Activated T-cell treated with anti-CD3 and anti-CD28 coated beads, Interleukin-2, amount 50 U/mL, for 4 hours (primary cell): ENCODE measurements around the gene CRTAC1. TPM values are rescaled to one million over a fixed set of nuclear protein-coding genes. Genes with fewer than 3 reads are reported as not detected.
A peak's percentile ranks its signal among the peaks of the same experiment; 100 is the strongest.

ENCODE experiments used
- ATAC-seq, 2 donors: fragments of 200-7000 bp; cut with Tn5 transposase; one replicate each; pipeline ENCODE4 v1.10.0; 2021
- DNase-seq: peaks from one replicate; pipeline ENCODE4 v3.0.0-alpha.2; 2020
- H3K27me3 Mint-ChIP-seq: one replicate; pipeline ENCODE4 v1.8.0; 2021; ENCODE audit warnings: low read depth, mixed read lengths
- H3K36me3 Mint-ChIP-seq: one replicate; pipeline ENCODE4 v1.8.0; 2022; ENCODE audit warnings: mixed read lengths; ENCODE audit not compliant: insufficient read depth
- H3K4me1 Mint-ChIP-seq: one replicate; pipeline ENCODE4 v1.8.0; 2021; ENCODE audit warnings: low read depth, mixed read lengths
- H3K4me3 Mint-ChIP-seq: one replicate; pipeline ENCODE4 v1.8.0; 2021; ENCODE audit warnings: mild to moderate bottlenecking, moderate library complexity, mixed read lengths
- H3K9me3 Mint-ChIP-seq: one replicate; pipeline ENCODE4 v1.8.0; 2021; ENCODE audit warnings: mixed read lengths
- total RNA-seq, 3 donors: library from RNA; stranded (reverse); gene quantifications; one replicate each; pipeline ENCODE4 v1.2.1, GENCODE V29; 2021

Gene CRTAC1
- total RNA-seq, 3 donors from 2014 or later: not detected

DNA sequence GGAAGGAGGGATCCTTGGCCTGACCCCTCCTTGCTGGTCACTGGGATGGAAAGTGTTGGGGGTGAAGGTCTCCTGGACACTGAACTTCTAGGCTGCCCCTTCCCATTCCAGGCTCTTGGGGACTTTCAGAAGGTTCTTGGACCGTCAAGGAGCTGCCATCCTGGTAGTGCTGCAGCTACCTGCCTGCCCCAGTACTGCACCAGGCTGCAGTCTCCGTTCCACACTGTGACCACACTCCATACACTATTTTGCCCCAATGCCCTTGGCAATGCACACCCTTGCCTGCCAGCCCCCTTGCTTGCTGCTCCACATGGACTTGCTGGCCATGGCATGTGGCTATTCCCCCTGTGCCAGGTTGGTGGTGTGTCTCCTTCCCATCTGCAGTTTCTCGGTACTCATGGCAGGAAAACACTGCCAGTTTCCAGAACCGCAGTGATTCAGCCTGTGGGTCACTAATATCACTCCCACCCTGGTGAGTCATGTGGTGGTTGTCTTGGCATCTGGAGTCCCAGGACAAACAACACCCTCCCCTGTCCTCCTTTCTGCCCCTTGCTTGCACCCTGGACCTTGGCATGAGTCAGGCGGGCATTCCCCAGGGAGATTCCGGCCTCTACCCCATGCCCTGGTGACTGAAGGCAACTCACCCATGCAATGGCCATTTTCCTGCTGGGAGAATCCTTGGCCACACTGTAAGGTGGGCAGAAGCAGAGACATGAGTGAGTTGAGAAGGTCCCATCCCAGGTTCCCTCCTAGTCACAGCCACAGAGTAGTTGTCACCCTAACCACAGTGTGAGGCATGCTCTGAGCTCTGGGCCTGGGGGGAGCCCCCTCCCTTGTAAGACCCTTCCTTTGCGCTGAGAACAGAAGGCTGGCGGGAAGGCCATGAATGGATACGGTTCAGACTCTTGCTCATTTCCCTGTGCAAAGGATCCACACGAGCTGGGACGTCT is 148.0 kb downstream of the CRTAC1 start:
- no peaks in the 10 kb centered on the region for H3K36me3 Mint-ChIP-seq
- peaks cover 2% of the 10 kb centered on the region for H3K4me1 Mint-ChIP-seq
- no peaks in the 10 kb centered on the region for H3K27me3 Mint-ChIP-seq
- H3K4me3 Mint-ChIP-seq: no peak overlapping the region
- no peaks in the 10 kb centered on the region for H3K9me3 Mint-ChIP-seq
- no peak for DNase-seq
- ATAC-seq: peak; percentile 18 to 43

DNA sequence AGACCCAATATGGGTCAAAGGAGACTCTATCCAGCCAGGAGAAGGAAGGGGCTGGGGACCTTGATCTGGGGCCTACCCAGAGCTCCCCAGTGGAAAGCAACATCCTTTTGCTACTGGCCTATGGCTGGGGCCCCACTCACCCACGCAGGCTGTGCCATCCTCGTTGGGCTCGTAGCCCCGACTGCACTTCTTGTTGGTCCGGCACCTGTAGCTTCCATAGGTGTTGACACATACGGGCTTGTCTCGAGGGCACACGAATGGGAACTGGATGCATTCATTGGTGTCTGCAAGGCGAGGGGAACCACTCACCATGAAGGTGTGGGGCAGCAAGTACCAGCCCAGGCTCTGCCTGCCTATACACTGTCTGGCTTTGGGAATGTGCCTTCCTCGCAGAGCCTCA is 150.3 kb downstream of the CRTAC1 start:
- Mint-ChIP-seq H3K4me3 (no peak overlapping the region), H3K36me3 (no peaks in the 10 kb centered on the region), H3K27me3 (no peaks in the 10 kb centered on the region), H3K9me3 (no peaks in the 10 kb centered on the region), H3K4me1 (peaks cover 2% of the 10 kb centered on the region)
- DNase-seq: no peak
- ATAC-seq: no peak

DNA sequence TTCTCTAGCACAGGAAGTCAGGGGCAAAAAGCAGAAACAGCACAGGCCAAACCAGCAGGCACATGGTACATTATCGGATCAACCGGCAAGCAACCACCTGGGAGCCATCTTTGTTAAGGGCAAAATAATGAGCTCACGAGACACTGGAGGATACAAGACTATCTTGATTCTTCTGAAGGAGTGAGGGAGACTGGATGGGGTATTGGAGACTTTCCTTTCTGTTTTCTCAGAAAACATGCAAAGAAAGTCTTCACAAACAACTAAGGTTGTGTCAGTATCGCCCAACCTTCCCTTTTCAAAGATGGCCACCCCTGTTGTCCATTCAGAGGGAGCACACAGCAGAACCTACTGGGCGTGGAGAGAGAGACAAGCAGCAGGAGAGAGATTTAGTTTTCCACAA is 151.2 kb downstream of the CRTAC1 start:
- DNase-seq (no peak), ATAC-seq (no peak)
- peaks cover 2% of the 10 kb centered on the region for H3K4me1 Mint-ChIP-seq
- no peak overlapping the region for H3K4me3 Mint-ChIP-seq
- no peaks in the 10 kb centered on the region for H3K36me3 Mint-ChIP-seq
- no peaks in the 10 kb centered on the region for H3K9me3 Mint-ChIP-seq
- no peaks in the 10 kb centered on the region for H3K27me3 Mint-ChIP-seq

DNA sequence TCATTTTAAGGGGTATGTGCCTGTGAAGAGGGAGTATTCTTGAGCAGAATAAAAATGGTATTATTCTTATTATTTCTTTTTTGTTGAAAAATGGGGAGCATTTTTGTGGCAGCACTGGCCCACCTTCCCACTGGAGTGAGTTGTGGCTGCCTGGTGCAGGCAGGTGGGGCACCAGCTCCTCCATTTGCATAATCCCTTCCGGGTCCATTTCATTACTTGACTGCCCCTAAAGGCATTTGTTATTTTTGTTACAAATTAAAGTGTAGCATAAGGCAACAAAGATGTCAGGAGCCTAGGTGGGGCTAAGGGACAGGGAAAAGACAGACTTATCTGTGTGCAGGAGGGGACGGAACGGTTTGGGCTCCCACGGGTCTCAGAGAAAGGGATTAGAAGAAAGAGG is 154.0 kb downstream of the CRTAC1 start:
- H3K27me3 Mint-ChIP-seq: peaks cover 3% of the 10 kb centered on the region
- no peaks in the 10 kb centered on the region for H3K9me3 Mint-ChIP-seq

DNA sequence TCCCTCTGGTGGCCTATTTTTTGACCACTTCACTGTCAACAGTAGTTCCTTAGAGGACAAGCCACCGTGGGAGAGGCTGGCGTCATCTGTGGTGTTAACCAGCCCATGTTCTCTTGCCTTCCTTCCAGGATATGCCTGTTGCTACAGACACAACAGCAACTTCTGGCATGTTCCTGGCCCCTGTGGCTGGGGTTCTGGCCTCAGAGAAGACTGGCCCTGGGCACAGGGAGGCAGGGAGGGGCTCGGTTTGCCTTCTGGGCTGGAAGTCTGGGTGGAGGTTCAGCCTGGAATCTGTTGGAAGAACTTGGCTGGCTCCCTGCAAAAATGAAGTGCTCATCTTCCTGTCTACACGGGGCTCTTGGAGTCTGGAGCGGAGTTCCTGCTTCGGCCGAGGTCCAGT is 155.0 kb downstream of the CRTAC1 start:
- DNase-seq: no peak
- Mint-ChIP-seq H3K27me3 (peaks cover 3% of the 10 kb centered on the region), H3K36me3 (no peaks in the 10 kb centered on the region), H3K4me3 (no peak overlapping the region), H3K9me3 (no peaks in the 10 kb centered on the region), H3K4me1 (no peaks in the 10 kb centered on the region)
- ATAC-seq: no peak

More for the DNA sequence above, 154.0 kb downstream of the CRTAC1 start:
- H3K4me3 Mint-ChIP-seq: no peak overlapping the region
- no peaks in the 10 kb centered on the region for H3K4me1 Mint-ChIP-seq
- no peaks in the 10 kb centered on the region for H3K36me3 Mint-ChIP-seq
- DNase-seq (no peak), ATAC-seq (no peak)

DNA sequence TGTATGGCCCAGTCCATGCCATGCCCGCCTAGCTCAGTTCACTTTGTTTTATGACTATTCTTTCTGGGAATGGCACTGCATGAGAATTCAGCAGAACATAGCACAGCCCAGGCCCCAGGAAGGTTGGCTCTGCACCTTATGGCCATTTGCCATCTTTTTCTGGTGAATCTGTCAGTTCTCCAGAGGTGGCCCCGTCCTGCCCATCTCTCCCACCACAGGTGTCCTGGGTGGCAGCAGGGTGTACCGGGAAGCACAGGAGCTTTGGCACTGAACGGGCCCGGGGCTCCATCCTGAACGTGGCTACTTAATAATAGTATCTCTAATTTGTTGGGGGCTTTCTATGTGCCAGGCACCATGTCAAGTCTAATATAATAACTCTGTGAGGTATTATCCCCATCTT is 156.1 kb downstream of the CRTAC1 start:
- Mint-ChIP-seq H3K36me3 (no peaks in the 10 kb centered on the region), H3K9me3 (no peaks in the 10 kb centered on the region), H3K4me3 (no peak overlapping the region), H3K27me3 (peaks cover 3% of the 10 kb centered on the region), H3K4me1 (peaks cover 5% of the 10 kb centered on the region)
- DNase-seq (no peak), ATAC-seq (no peak)

DNA sequence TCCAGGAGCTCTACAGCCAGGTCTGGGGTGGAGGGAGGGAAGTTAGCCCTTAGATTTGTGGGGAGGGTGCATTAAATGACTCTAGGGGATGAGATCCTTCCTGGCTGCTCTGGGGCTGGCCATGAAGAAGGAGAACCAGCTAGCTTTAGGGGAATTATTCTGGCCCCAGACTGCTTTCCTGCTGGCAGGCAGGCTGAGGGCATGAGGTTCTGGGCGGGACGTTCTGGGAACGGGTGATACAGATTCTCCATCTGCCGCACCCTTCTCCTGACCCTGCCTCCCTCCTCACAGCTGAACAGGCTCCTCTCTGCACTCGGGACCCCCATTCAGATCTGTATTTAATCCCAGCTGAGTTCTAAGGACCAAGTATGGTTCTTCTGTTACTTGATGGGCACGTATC is 156.9 kb downstream of the CRTAC1 start:
- Mint-ChIP-seq H3K9me3 (no peaks in the 10 kb centered on the region), H3K4me1 (peaks cover 12% of the 10 kb centered on the region), H3K36me3 (no peaks in the 10 kb centered on the region), H3K27me3 (peaks cover 3% of the 10 kb centered on the region), H3K4me3 (no peak overlapping the region)
- no peak for ATAC-seq
- no peak for DNase-seq

DNA sequence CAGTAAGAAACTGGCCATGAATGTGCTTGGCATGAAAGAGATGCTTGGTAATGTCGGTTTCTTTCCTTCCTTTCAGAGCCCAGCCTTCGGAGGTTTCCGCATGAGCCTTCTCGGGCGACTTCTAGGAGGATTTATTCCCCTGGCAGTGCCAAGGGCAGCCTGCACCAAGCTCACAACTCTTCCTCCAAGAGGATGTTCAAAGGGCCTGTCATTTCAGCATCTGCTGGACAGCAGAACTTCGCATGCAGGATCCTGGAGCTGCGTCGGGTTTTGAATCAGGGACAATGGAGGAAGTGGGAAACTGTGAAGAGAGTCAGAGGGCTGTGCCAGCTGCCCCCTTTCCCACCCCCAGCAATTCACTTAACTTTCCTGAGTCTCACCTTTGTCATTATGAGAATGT is 159.4 kb downstream of the CRTAC1 start:
- Mint-ChIP-seq H3K9me3 (no peaks in the 10 kb centered on the region), H3K36me3 (no peaks in the 10 kb centered on the region), H3K27me3 (peaks cover 3% of the 10 kb centered on the region), H3K4me1 (peaks cover 12% of the 10 kb centered on the region), H3K4me3 (no peak overlapping the region)
- no peak for DNase-seq
- ATAC-seq: no peak

DNA sequence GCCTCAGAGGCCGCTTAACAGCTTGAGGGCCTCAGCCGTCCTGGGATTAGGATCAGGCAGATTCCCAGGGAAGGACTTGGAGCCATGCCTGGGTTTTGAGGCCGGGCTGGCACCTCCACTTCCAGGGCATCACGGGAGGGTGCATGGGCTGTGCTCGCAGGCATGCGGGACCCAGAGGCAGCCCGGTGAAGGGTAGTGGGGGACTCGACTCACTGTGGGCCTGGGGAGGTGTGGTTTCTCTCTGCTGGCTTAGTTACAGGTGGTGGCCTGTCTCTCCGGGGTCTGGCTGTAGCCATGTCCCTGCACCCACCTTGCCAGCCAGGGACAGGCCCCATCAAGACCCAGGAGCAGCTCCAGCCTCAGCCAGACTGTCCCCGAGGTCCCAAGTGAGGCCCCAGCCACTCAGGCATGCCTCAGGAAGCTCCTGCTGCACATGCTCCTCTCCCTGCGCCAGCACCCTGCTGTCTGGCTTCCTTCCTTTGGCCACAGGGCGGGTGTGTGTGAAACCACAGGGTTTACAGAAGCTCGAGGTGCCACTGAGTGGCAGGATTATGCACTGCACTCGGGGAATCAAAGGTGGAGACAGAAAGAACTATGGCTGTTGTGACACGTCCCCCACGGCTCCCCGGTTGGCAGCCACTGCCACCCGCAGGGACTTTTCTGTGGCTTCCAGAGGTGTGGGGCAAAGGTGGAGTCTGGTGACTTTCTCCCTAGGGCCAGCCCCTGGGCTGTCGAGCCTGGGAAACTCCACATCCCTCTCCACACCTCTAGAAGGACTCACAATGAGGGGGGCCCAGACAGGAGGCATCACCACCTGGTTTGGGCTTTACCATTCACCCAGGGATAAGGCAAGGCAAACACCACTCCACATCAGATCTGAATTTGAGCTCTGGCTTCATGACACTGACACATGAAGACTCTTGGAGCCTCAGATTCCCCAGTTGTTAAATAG is 161.1 kb downstream of the CRTAC1 start:
- H3K4me3 Mint-ChIP-seq: no peak overlapping the region
- ATAC-seq (peak; percentile 99 to 100), DNase-seq (peak; percentile 72)
- H3K9me3 Mint-ChIP-seq: no peaks in the 10 kb centered on the region
- H3K36me3 Mint-ChIP-seq: peaks cover 8% of the 10 kb centered on the region
- H3K4me1 Mint-ChIP-seq: peaks cover 12% of the 10 kb centered on the region
- H3K27me3 Mint-ChIP-seq: peaks cover 3% of the 10 kb centered on the region

DNA sequence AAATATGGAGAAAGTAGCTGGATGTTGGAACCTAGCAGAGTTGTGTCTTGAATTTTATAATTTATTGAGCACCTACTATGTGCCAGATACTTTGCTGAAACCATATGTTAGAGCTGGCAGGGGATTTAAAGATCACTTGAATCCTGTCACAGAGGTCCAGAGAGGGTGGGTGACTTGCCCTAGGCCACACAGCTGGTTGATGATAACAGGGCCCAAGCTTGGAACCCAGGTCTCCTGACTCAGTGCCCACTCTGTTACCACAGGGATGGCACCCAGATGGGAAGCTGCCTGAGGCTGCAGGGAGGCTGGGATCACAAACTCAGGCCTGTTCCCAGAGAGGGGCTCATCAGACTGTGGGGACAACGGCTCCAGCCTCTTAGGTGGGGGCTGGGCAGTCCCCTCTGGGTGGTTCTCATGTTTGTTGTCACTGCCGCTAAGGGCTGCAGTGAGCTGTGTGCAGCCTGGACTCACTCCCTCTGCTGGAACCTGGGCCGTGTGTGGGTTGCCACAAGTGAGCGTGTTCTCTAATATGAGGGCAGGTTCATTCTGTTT is 162.2 kb downstream of the CRTAC1 start:
- DNase-seq (no peak), ATAC-seq (no peak)
- no peak overlapping the region for H3K4me3 Mint-ChIP-seq
- peaks cover 9% of the 10 kb centered on the region for H3K36me3 Mint-ChIP-seq
- peaks cover 12% of the 10 kb centered on the region for H3K4me1 Mint-ChIP-seq
- no peaks in the 10 kb centered on the region for H3K9me3 Mint-ChIP-seq
- peaks cover 3% of the 10 kb centered on the region for H3K27me3 Mint-ChIP-seq

DNA sequence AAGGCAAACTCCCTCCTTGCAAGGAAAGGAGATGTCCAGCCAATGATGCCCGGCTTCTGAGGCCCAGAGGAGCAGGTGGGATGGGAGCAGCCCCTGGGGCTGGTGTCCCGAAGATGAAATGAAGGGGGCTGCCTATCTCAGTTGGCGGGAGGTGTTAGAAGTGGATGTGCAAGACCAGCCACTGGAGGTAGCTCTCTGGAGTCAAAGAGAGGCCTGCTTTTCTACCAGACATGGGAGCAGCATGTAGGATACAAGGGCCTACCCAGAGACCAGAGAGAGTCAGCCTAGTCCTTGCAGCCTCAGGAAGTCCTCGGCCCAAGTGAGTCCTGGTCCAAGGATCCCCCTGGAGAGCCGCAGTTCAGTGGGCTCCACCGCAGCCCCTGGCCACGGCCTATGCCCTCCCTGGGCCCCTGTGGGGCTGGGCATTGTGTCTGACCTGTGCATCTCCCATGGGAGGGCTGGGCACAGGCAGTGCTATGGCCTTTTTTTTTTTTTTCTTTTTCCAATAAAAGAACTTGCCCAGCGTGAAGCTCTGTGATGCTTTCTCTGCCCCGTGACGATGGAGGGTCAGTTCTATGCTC is 163.1 kb downstream of the CRTAC1 start:
- H3K27me3 Mint-ChIP-seq: no peaks in the 10 kb centered on the region
- no peak overlapping the region for H3K4me3 Mint-ChIP-seq
- ATAC-seq (no peak), DNase-seq (no peak)
- peaks cover 9% of the 10 kb centered on the region for H3K36me3 Mint-ChIP-seq
- H3K4me1 Mint-ChIP-seq: peaks cover 12% of the 10 kb centered on the region
- H3K9me3 Mint-ChIP-seq: no peaks in the 10 kb centered on the region

DNA sequence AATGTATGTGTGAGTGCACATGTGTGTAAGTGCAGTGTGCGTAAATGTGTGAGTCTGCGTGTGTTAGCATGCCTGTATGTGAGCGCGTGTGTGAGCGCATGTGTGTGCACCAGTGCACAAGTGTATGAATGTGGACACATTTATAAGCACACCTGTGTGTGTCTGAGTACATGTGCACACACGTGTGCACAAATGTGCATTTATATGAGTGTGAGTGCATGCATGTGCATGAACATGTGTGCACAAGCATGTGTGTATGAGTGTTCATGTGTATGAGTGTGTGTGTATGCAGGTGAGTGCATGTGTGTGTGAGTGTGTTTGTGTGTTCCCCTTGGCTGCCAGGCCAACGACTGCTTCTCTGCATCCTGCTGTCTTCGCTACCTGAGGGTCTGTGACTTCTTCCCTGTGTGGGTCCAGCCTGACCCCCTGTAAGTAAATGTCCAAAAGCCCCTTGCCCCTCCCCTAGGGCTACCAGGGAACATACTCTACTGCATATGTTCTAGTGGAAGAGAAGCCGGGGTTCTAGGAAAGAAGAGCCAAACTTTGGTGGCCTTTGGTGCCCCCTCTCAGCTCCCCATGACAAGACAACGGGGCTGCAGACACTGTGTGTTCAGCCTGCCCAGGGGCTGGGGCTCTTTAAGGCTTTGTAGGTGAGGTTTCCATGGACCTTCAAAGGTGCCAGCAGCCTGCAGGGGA is 163.7 kb downstream of the CRTAC1 start:
- Mint-ChIP-seq H3K27me3 (no peaks in the 10 kb centered on the region), H3K9me3 (no peaks in the 10 kb centered on the region), H3K4me1 (peaks cover 12% of the 10 kb centered on the region), H3K4me3 (no peak overlapping the region), H3K36me3 (peaks cover 9% of the 10 kb centered on the region)
- DNase-seq (no peak), ATAC-seq (no peak)

DNA sequence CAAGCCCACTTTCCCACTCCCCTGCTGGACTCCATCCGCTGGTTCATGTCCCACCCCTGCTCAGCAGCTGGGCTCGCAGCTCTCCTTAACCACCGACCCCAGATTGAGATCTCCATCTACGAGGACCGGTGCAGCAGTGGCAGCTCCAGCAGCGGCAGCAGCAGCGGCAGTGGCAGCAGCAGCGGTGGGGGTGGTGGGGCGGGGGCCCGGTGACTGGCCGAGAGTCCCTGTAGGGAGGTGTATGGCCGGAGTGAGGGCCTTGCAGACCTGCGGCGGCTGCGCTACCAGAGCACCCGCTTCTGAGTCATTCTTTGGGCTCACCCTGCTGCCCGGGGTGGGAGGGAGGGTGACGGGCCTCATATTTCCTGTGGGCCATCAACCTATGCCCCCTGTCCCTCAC is 164.9 kb downstream of the CRTAC1 start:
- Mint-ChIP-seq H3K27me3 (no peaks in the 10 kb centered on the region), H3K36me3 (peaks cover 14% of the 10 kb centered on the region), H3K4me1 (peaks cover 15% of the 10 kb centered on the region), H3K4me3 (no peak overlapping the region), H3K9me3 (no peaks in the 10 kb centered on the region)
- ATAC-seq: no peak
- no peak for DNase-seq
